ENCODE measurements around the gene ASIC2.

- TF ChIP-seq CTCF (IDR thresholded peaks at IDR 0.05; ENCODE audit: insufficient read depth, low read length, poor library complexity, severe bottlenecking) (no peak), EZH2phosphoT487 (conservative IDR thresholded peaks at IDR 0.05; ENCODE audit: low read length) (no peak)
These were observed 25.1 kb upstream of the ASIC2 start for GRCh38 chr17:33318241-33318640.

Data from SU-DHL-6 (cell line).